ENCODE results near the gene DOK6. TPM values are rescaled to one million over a fixed set of nuclear protein-coding genes. Genes with fewer than 3 reads are reported as not detected.
A peak's percentile ranks its signal among the peaks of the same experiment; 100 is the strongest.
"Not testable (repeated sequence)": the region's sequence is repeated elsewhere in the genome, so short reads cannot be mapped to it uniquely, and the experiment has no call there.

DOK6 gene
- total RNA-seq, 1 experiment from 2014 or later, result not detected

GRCh38 chr18:69820538-69820937, 419.9 kb downstream of the DOK6 start:
- Histone ChIP-seq H3K4me2 (no peak overlapping the region), H3K27me3 (ENCODE audit: insufficient read depth, low read depth) (no peaks in the 10 kb centered on the region), H3K9me2 (ENCODE audit: insufficient read depth) (no peaks in the 10 kb centered on the region), H2AFZ (no peak overlapping the region), H3K4me1 (replicated peaks; ENCODE audit: insufficient read depth) (no peaks in the 10 kb centered on the region), H3K9me3 (ENCODE audit: insufficient read depth, low read depth) (no peaks in the 10 kb centered on the region), H3K27ac (no peak overlapping the region), H4K20me1 (ENCODE audit: insufficient read depth) (no peaks in the 10 kb centered on the region), H3K36me3 (ENCODE audit: low read depth) (no peaks in the 10 kb centered on the region), H3K79me2 (ENCODE audit: low read depth) (no peaks in the 10 kb centered on the region), H3K4me3 (no peak overlapping the region), H3F3A (ENCODE audit: insufficient read depth, low read depth) (no peaks in the 10 kb centered on the region)
- intact Hi-C loops (cut with micrococcal nuclease; ENCODE audit: unreplicated experiment), result no loop called here
- DNase-seq, result no peak
- CTCF ChIA-PET, result no interaction called here
- TF ChIP-seq CTCF (conservative IDR thresholded peaks at IDR 0.05), result no peak
- no peak for TF ChIP-seq EZH2 (IDR thresholded peaks at IDR 0.05; ENCODE audit: low read depth)
- no TSS peak for BruUV-seq (replicated peaks)
- POLR2A ChIA-PET (ENCODE audit: unreplicated experiment), result no interaction called here

GRCh38 chr18:69830189-69830588, 429.5 kb downstream of the DOK6 start:
- no peak overlapping the region for H3K4me2 ChIP-seq
- no peak overlapping the region for H3K27ac ChIP-seq
- no peaks in the 10 kb centered on the region for H4K20me1 ChIP-seq (ENCODE audit: insufficient read depth)
- intact Hi-C loops (cut with micrococcal nuclease; ENCODE audit: unreplicated experiment), result no loop called here
- DNase-seq, result no peak
- no peak for TF ChIP-seq EZH2 (IDR thresholded peaks at IDR 0.05; ENCODE audit: low read depth)
- no peaks in the 10 kb centered on the region for H3K27me3 ChIP-seq (ENCODE audit: insufficient read depth, low read depth)
- H3K9me2 ChIP-seq (ENCODE audit: insufficient read depth), result no peaks in the 10 kb centered on the region
- H3K9me3 ChIP-seq (ENCODE audit: insufficient read depth, low read depth), result no peaks in the 10 kb centered on the region
- no peak overlapping the region for H2AFZ ChIP-seq
- H3K4me3 ChIP-seq, result no peak overlapping the region
- no peaks in the 10 kb centered on the region for H3K4me1 ChIP-seq (replicated peaks; ENCODE audit: insufficient read depth)
- ChIA-PET CTCF (no interaction called here), POLR2A (ENCODE audit: unreplicated experiment) (no interaction called here)
- no peaks in the 10 kb centered on the region for H3K79me2 ChIP-seq (ENCODE audit: low read depth)
- BruUV-seq (replicated peaks), result no TSS peak
- no peaks in the 10 kb centered on the region for H3F3A ChIP-seq (ENCODE audit: insufficient read depth, low read depth)
- H3K36me3 ChIP-seq (ENCODE audit: low read depth), result no peaks in the 10 kb centered on the region

GRCh38 chr18:69834980-69835379, 434.3 kb downstream of the DOK6 start:
- POLR2A ChIA-PET (ENCODE audit: unreplicated experiment); CTCF ChIA-PET: not testable (repeated sequence)

GRCh38 chr18:69838003-69838402, 437.3 kb downstream of the DOK6 start:
- H3K36me3 ChIP-seq (ENCODE audit: low read depth), result no peaks in the 10 kb centered on the region
- no TSS peak for BruUV-seq (replicated peaks)
- H3F3A ChIP-seq (ENCODE audit: insufficient read depth, low read depth), result no peaks in the 10 kb centered on the region
- H3K4me3 ChIP-seq, result no peak overlapping the region
- no peaks in the 10 kb centered on the region for H3K4me1 ChIP-seq (replicated peaks; ENCODE audit: insufficient read depth)
- ChIA-PET POLR2A (ENCODE audit: unreplicated experiment) (no interaction called here), CTCF (no interaction called here)
- TF ChIP-seq CTCF (conservative IDR thresholded peaks at IDR 0.05) (no peak), EZH2 (IDR thresholded peaks at IDR 0.05; ENCODE audit: low read depth) (no peak)
- no peaks in the 10 kb centered on the region for H3K9me2 ChIP-seq (ENCODE audit: insufficient read depth)
- no peak overlapping the region for H3K27ac ChIP-seq
- no peaks in the 10 kb centered on the region for H3K79me2 ChIP-seq (ENCODE audit: low read depth)
- no peaks in the 10 kb centered on the region for H4K20me1 ChIP-seq (ENCODE audit: insufficient read depth)
- no peaks in the 10 kb centered on the region for H3K9me3 ChIP-seq (ENCODE audit: insufficient read depth, low read depth)
- no peak for DNase-seq
- no peaks in the 10 kb centered on the region for H3K27me3 ChIP-seq (ENCODE audit: insufficient read depth, low read depth)
- H3K4me2 ChIP-seq, result peak overlapping the region; percentile 49; the same call in 1 of the 2 replicates
- H2AFZ ChIP-seq, result no peak overlapping the region
- intact Hi-C loops (cut with micrococcal nuclease; ENCODE audit: unreplicated experiment), result no loop called here

More at GRCh38 chr18:69834980-69835379, 434.3 kb downstream of the DOK6 start:
- H3F3A ChIP-seq (ENCODE audit: insufficient read depth, low read depth); H3K9me3 ChIP-seq (ENCODE audit: insufficient read depth, low read depth); H3K4me3 ChIP-seq; DNase-seq; H3K4me2 ChIP-seq; H3K79me2 ChIP-seq (ENCODE audit: low read depth); H3K4me1 ChIP-seq (replicated peaks; ENCODE audit: insufficient read depth); intact Hi-C loops (cut with micrococcal nuclease; ENCODE audit: unreplicated experiment); BruUV-seq (replicated peaks); H3K9me2 ChIP-seq (ENCODE audit: insufficient read depth); H3K27ac ChIP-seq; H4K20me1 ChIP-seq (ENCODE audit: insufficient read depth); H2AFZ ChIP-seq; H3K27me3 ChIP-seq (ENCODE audit: insufficient read depth, low read depth); H3K36me3 ChIP-seq (ENCODE audit: low read depth): not testable (repeated sequence)

Data from PC-9 (cell line).